Fibroblast of upper back skin (primary cell): ENCODE measurements around the gene SHROOM4.

ENCODE experiments used
- DNase-seq: peaks from one replicate; pipeline ENCODE4 v3.0.0-alpha.2; 2013

Gene SHROOM4

GRCh38 chrX:50705042-50705441 lies 109.0 kb downstream of the SHROOM4 start:
- no peak for DNase-seq

GRCh38 chrX:50704360-50704759 lies 109.6 kb downstream of the SHROOM4 start:
- DNase-seq = peak; percentile 59

- DNase-seq = no peak
Observed at GRCh38 chrX:50700921-50701320, 113.1 kb downstream of the SHROOM4 start.

- DNase-seq = peak; percentile 50
Observed at GRCh38 chrX:50698944-50699343, 115.0 kb downstream of the SHROOM4 start.

GRCh38 chrX:50697691-50698090 lies 116.3 kb downstream of the SHROOM4 start:
- peak; percentile 86 for DNase-seq

GRCh38 chrX:50691820-50692219 lies 122.2 kb downstream of the SHROOM4 start:
- DNase-seq = peak; percentile 46

GRCh38 chrX:50684871-50685270 lies 129.1 kb downstream of the SHROOM4 start:
- no peak for DNase-seq

- no peak for DNase-seq
Observed at GRCh38 chrX:50680990-50681389, 133.0 kb downstream of the SHROOM4 start.

GRCh38 chrX:50677789-50678188 lies 136.2 kb downstream of the SHROOM4 start:
- no peak for DNase-seq

GRCh38 chrX:50671661-50672060 lies 142.3 kb downstream of the SHROOM4 start:
- DNase-seq = no peak

- DNase-seq = no peak
Observed at GRCh38 chrX:50668860-50669259, 145.1 kb downstream of the SHROOM4 start.

GRCh38 chrX:50648156-50648555 lies 165.8 kb downstream of the SHROOM4 start:
- peak; percentile 38 for DNase-seq

GRCh38 chrX:50644496-50644895 lies 169.5 kb downstream of the SHROOM4 start:
- no peak for DNase-seq

GRCh38 chrX:50643525-50644137 lies 170.4 kb downstream of the SHROOM4 start:
- DNase-seq = no peak

GRCh38 chrX:50638123-50638522 lies 175.9 kb downstream of the SHROOM4 start:
- DNase-seq = peak; percentile 6

- DNase-seq = no peak
Observed at GRCh38 chrX:50635817-50636365, 178.1 kb downstream of the SHROOM4 start.

GRCh38 chrX:50635162-50635561 lies 178.8 kb downstream of the SHROOM4 start:
- no peak for DNase-seq

GRCh38 chrX:50629774-50630173 lies 184.2 kb downstream of the SHROOM4 start:
- DNase-seq = no peak

GRCh38 chrX:50627696-50628095 lies 186.3 kb downstream of the SHROOM4 start:
- DNase-seq = no peak

GRCh38 chrX:50626432-50626831 lies 187.6 kb downstream of the SHROOM4 start:
- DNase-seq = no peak

- no peak for DNase-seq
Observed at GRCh38 chrX:50622751-50623150, 191.2 kb downstream of the SHROOM4 start.

GRCh38 chrX:50618788-50619558 lies 195.0 kb downstream of the SHROOM4 start:
- DNase-seq = peak; percentile 2

- no peak for DNase-seq
Observed at GRCh38 chrX:50617183-50617582, 196.8 kb downstream of the SHROOM4 start.

GRCh38 chrX:50615570-50616158 lies 198.3 kb downstream of the SHROOM4 start:
- DNase-seq = no peak
